Keratinocyte (primary cell): ENCODE results near the gene SRP68. TPM values are rescaled to one million over a fixed set of nuclear protein-coding genes. Genes with fewer than 3 reads are reported as not detected.

ENCODE experiments used
- DNase-seq: peaks from one replicate; pipeline ENCODE4 v3.0.0-alpha.2; 2011; ENCODE audit warnings: low read depth, missing footprints, low spot score
- FAIRE-seq: peaks from 2 replicates; lab custom pipeline; 2011; peaks lifted over from hg19 to GRCh38; lab: Jason Lieb, UNC
- H2AFZ ChIP-seq: 2 replicates; pipeline ENCODE4 v1.6.0; 2012; ENCODE audit warnings: low read length, control low read depth, inconsistent platforms; ENCODE audit not compliant: control insufficient read depth
- H3K27ac ChIP-seq: 2 replicates; pipeline ENCODE4 v1.5.1; 2011; ENCODE audit warnings: low read length; ENCODE audit not compliant: control insufficient read depth, insufficient read depth
- H3K27me3 ChIP-seq: 3 replicates; pipeline ENCODE4 v1.6.0; 2011; ENCODE audit warnings: low read length; ENCODE audit not compliant: control insufficient read depth, insufficient read depth; ENCODE audit errors: extremely low read depth
- H3K36me3 ChIP-seq, 2 experiments: 2 replicates in 1 of 2; 3 replicates in 1 of 2; pipeline ENCODE4 v1.5.1; 2011; ENCODE audit warnings: low read length in 2 of 2, mild to moderate bottlenecking in 1 of 2; ENCODE audit not compliant: control insufficient read depth in 2 of 2, insufficient read depth in 2 of 2; ENCODE audit errors: extremely low read depth in 1 of 2
- H3K4me1 ChIP-seq: 3 replicates; pipeline ENCODE4 v1.5.1; 2011; ENCODE audit warnings: low read length; ENCODE audit not compliant: control insufficient read depth, insufficient read depth; ENCODE audit errors: extremely low read depth
- H3K4me2 ChIP-seq: 3 replicates; pipeline ENCODE4 v1.6.0; 2011; ENCODE audit warnings: low read depth, low read length; ENCODE audit not compliant: control insufficient read depth, insufficient read depth; ENCODE audit errors: extremely low read depth
- H3K4me3 ChIP-seq, 3 experiments: fragments of 200-600 bp in 1 of 3; sonication (generic) in 1 of 3; 2 replicates in 2 of 3; 3 replicates in 1 of 3; pipeline ENCODE4 v1.5.1; 2011 to 2016; ENCODE audit warnings: low read length in 3 of 3, mild to moderate bottlenecking in 3 of 3, control low read depth in 2 of 3, inconsistent platforms in 1 of 3, low read depth in 1 of 3, mixed read lengths in 1 of 3, mixed run types in 1 of 3, moderate library complexity in 1 of 3; ENCODE audit not compliant: control insufficient read depth in 2 of 3, insufficient read depth in 2 of 3; ENCODE audit errors: extremely low read depth in 1 of 3
- H3K79me2 ChIP-seq: 2 replicates; pipeline ENCODE4 v1.6.0; 2012; ENCODE audit warnings: low read length; ENCODE audit not compliant: control insufficient read depth, insufficient read depth
- H3K9ac ChIP-seq: 3 replicates; pipeline ENCODE4 v1.6.0; 2011; ENCODE audit warnings: low read length; ENCODE audit not compliant: control insufficient read depth, insufficient read depth; ENCODE audit errors: extremely low read depth
- H3K9me1 ChIP-seq: 3 replicates; pipeline ENCODE4 v1.6.0; 2011; ENCODE audit warnings: low read length; ENCODE audit not compliant: control insufficient read depth, insufficient read depth; ENCODE audit errors: extremely low read depth
- H3K9me3 ChIP-seq: 2 replicates; pipeline ENCODE4 v1.5.1; 2012; ENCODE audit warnings: low read depth, low read length; ENCODE audit not compliant: control insufficient read depth
- H4K20me1 ChIP-seq: 3 replicates; pipeline ENCODE4 v1.6.0; 2011; ENCODE audit warnings: low read length; ENCODE audit not compliant: control insufficient read depth, insufficient read depth; ENCODE audit errors: extremely low read depth
- CTCF ChIP-seq, 3 experiments: IDR thresholded peaks in 1 of 3; conservative IDR thresholded peaks in 1 of 3; optimal IDR thresholded peaks in 1 of 3; 2 replicates in 2 of 3; 3 replicates in 1 of 3; pipeline versions ENCODE3 to v1.5.1; 2011; ENCODE audit warnings: low read length in 3 of 3, mild to moderate bottlenecking in 3 of 3, moderate library complexity in 2 of 3, control low read depth in 1 of 3, inconsistent platforms in 1 of 3; ENCODE audit not compliant: insufficient read depth in 2 of 3; ENCODE audit errors: extremely low read depth in 1 of 3
- EZH2 ChIP-seq: IDR thresholded peaks from one replicate; pipeline ENCODE4 v1.6.1; 2012; ENCODE audit warnings: inconsistent platforms, mild to moderate bottlenecking, low read length, moderate library complexity
- dilution Hi-C: fragments of 300-500 bp; cut with MboI; formaldehyde crosslinking; loops from one replicate; pipeline ENCODE4 v1.7.0; 2020; ENCODE audit warnings: low sequenced_read_pairs; ENCODE audit not compliant: extremely low pct_ligation_motif_present
- polyA plus RNA-seq, 5 experiments: library from polyadenylated mRNA; depleted of rRNA in 3 of 5; stranded (reverse) in 3 of 5; stranded (forward) in 1 of 5; unstranded in 1 of 5; fragments of >200 nt; gene quantifications; 1 replicate in 1 of 5; 2 replicates in 3 of 5; 3 replicates in 1 of 5; pipeline versions ENCODE4 v1.2.1 to v1.2.3, GENCODE V29; 2011 to 2012; ENCODE audit warnings: missing spikeins in 2 of 5, low read depth in 1 of 5, low replicate concordance in 1 of 5

SRP68 gene
- polyA plus RNA-seq, 1 donor (not counting 4 experiments of a cell fraction or from before 2014, with no cell fraction given), result 81.3 TPM

GRCh38 chr17:76077584-76078110 lies 5.3 kb upstream of the SRP68 start:
- H3K9ac ChIP-seq, result no peak overlapping the region
- dilution Hi-C loops, result no loop called here
- DNase-seq, result no peak

GRCh38 chr17:76076765-76077583 lies 4.7 kb upstream of the SRP68 start:
- dilution Hi-C loops, result no loop called here
- FAIRE-seq (no peak), DNase-seq (no peak)
- Histone ChIP-seq H3K27ac (no peak overlapping the region), H3K4me1 (peaks cover 11% of the 10 kb centered on the region), H3K36me3 (no peaks in the 10 kb centered on the region), H2AFZ (no peak overlapping the region), H3K9me3 (no peaks in the 10 kb centered on the region), H3K27me3 (peaks cover 74% of the 10 kb centered on the region), H4K20me1 (no peaks in the 10 kb centered on the region), H3K79me2 (peaks cover 9% of the 10 kb centered on the region), H3K4me3 (no peak overlapping the region), H3K9me1 (no peaks in the 10 kb centered on the region), H3K4me2 (peak overlapping the region; percentile 25), H3K9ac (no peak overlapping the region)
- TF ChIP-seq EZH2 (peak; percentile 64), CTCF (optimal IDR thresholded peaks at IDR 0.05 in 1 of 3, IDR thresholded peaks at IDR 0.05 in 1 of 3, conservative IDR thresholded peaks at IDR 0.05 in 1 of 3; ENCODE audit: extremely low read depth in 1 of 3, insufficient read depth in 2 of 3, low read length in 3 of 3) (no peak)

More at GRCh38 chr17:76077584-76078110, 5.3 kb upstream of the SRP68 start:
- peaks cover 74% of the 10 kb centered on the region for H3K27me3 ChIP-seq
- peaks cover 0 to 3% of the 10 kb centered on the region in 2 experiments for H3K36me3 ChIP-seq
- H4K20me1 ChIP-seq, result no peaks in the 10 kb centered on the region
- no peak for FAIRE-seq
- H3K9me3 ChIP-seq, result no peaks in the 10 kb centered on the region
- no peaks in the 10 kb centered on the region for H3K9me1 ChIP-seq
- no peak overlapping the region for H3K27ac ChIP-seq
- H3K79me2 ChIP-seq, result peaks cover 4% of the 10 kb centered on the region
- no peak overlapping the region for H3K4me2 ChIP-seq
- TF ChIP-seq EZH2 (no peak), CTCF (optimal IDR thresholded peaks at IDR 0.05 in 1 of 3, IDR thresholded peaks at IDR 0.05 in 1 of 3, conservative IDR thresholded peaks at IDR 0.05 in 1 of 3; ENCODE audit: extremely low read depth in 1 of 3, insufficient read depth in 2 of 3, low read length in 3 of 3) (no peak)
- peaks cover 11% of the 10 kb centered on the region for H3K4me1 ChIP-seq
- no peak overlapping the region for H2AFZ ChIP-seq
- H3K4me3 ChIP-seq, result no peak overlapping the region
